ENCODE data around the gene EBF3.

- no peak for TF ChIP-seq CTCF (IDR thresholded peaks at IDR 0.05)
- TF ChIP-seq SIN3A (IDR thresholded peaks at IDR 0.05; ENCODE audit: borderline replicate concordance, insufficient read depth, low read depth, low read length), result no peak
Observed at GRCh38 chr10:129854796-129855705, 109.0 kb downstream of the EBF3 start.
